ENCODE data around the gene NEMF.
"Not testable (repeated sequence)": the region's sequence is repeated elsewhere in the genome, so short reads cannot be mapped to it uniquely, and the experiment has no call there.

The NEMF gene

GRCh38 chr14:49745191-49745590, 107.4 kb downstream of the NEMF start:
- no peak for DNase-seq (ENCODE audit: low read depth)

- not testable (repeated sequence) for DNase-seq (ENCODE audit: low read depth)
Observed at GRCh38 chr14:49735669-49736068, 116.9 kb downstream of the NEMF start.

- DNase-seq (ENCODE audit: low read depth): no peak
Observed at GRCh38 chr14:49733836-49734235, 118.8 kb downstream of the NEMF start.

GRCh38 chr14:49732896-49733295, 119.7 kb downstream of the NEMF start:
- DNase-seq (ENCODE audit: low read depth): no peak
